Measurements from ENCODE around the gene RBKS. TPM values are rescaled to one million over a fixed set of nuclear protein-coding genes. Genes with fewer than 3 reads are reported as not detected.
A peak's percentile ranks its signal among the peaks of the same experiment; 100 is the strongest.

The RBKS gene
- total and polyA plus RNA-seq, 2 of the 13 experiments (the other 11 are each of a cell fraction or from before 2014, with no cell fraction given): 7.7 to 8.3 TPM

- TF ChIP-seq ARID3A (IDR thresholded peaks at IDR 0.05; ENCODE audit: low read depth, low read length) (no peak), ZNF24 (IDR thresholded peaks at IDR 0.05) (no peak), ISL2 (CRISPR knock-in tag; IDR thresholded peaks at IDR 0.05) (no peak), U2AF1 (optimal IDR thresholded peaks at IDR 0.05; ENCODE audit: low read depth, low read length) (no peak), BCL3 (CRISPR knock-in tag; IDR thresholded peaks at IDR 0.05) (no peak; the same call in 1 of the 2 replicates), EED (CRISPR knock-in tag; IDR thresholded peaks at IDR 0.05) (no peak), NR2F2 (IDR thresholded peaks at IDR 0.05; ENCODE audit: borderline replicate concordance, low read depth) (no peak), PAWR (CRISPR knock-in tag; IDR thresholded peaks at IDR 0.05; ENCODE audit: borderline replicate concordance) (no peak), ELF1 (CRISPR knock-in tag; IDR thresholded peaks at IDR 0.05) (peak; percentile 45; the same call in 1 of the 2 replicates), ZNF296 (CRISPR knock-in tag; conservative IDR thresholded peaks at IDR 0.05) (no peak), TBX3 (IDR thresholded peaks at IDR 0.05; ENCODE audit: borderline replicate concordance) (no peak), KLF9 (CRISPR knock-in tag; IDR thresholded peaks at IDR 0.05; ENCODE audit: low read depth) (no peak), SPEN (CRISPR knock-in tag; IDR thresholded peaks at IDR 0.05; ENCODE audit: low read depth) (no peak), MYPOP (CRISPR knock-in tag; IDR thresholded peaks at IDR 0.05) (no peak), ZNF17 (CRISPR knock-in tag; IDR thresholded peaks at IDR 0.05) (no peak), NPAS2 (CRISPR knock-in tag; IDR thresholded peaks at IDR 0.05; ENCODE audit: borderline replicate concordance) (no peak), ZIK1 (CRISPR knock-in tag; IDR thresholded peaks at IDR 0.05; ENCODE audit: borderline replicate concordance, low read depth) (no peak), RNF2 (conservative IDR thresholded peaks at IDR 0.05; ENCODE audit: low read depth) (no peak), ZNF564 (CRISPR knock-in tag; IDR thresholded peaks at IDR 0.05) (no peak; the same call in 1 of the 2 replicates)
- TF ChIP-seq, protein P1, sequence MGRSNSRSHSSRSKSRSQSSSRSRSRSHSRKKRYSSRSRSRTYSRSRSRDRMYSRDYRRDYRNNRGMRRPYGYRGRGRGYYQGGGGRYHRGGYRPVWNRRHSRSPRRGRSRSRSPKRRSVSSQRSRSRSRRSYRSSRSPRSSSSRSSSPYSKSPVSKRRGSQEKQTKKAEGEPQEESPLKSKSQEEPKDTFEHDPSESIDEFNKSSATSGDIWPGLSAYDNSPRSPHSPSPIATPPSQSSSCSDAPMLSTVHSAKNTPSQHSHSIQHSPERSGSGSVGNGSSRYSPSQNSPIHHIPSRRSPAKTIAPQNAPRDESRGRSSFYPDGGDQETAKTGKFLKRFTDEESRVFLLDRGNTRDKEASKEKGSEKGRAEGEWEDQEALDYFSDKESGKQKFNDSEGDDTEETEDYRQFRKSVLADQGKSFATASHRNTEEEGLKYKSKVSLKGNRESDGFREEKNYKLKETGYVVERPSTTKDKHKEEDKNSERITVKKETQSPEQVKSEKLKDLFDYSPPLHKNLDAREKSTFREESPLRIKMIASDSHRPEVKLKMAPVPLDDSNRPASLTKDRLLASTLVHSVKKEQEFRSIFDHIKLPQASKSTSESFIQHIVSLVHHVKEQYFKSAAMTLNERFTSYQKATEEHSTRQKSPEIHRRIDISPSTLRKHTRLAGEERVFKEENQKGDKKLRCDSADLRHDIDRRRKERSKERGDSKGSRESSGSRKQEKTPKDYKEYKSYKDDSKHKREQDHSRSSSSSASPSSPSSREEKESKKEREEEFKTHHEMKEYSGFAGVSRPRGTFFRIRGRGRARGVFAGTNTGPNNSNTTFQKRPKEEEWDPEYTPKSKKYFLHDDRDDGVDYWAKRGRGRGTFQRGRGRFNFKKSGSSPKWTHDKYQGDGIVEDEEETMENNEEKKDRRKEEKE (IDR thresholded peaks at IDR 0.05): no peak
- TF ChIP-seq, protein P2, sequence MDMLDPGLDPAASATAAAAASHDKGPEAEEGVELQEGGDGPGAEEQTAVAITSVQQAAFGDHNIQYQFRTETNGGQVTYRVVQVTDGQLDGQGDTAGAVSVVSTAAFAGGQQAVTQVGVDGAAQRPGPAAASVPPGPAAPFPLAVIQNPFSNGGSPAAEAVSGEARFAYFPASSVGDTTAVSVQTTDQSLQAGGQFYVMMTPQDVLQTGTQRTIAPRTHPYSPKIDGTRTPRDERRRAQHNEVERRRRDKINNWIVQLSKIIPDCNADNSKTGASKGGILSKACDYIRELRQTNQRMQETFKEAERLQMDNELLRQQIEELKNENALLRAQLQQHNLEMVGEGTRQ (IDR thresholded peaks at IDR 0.05; ENCODE audit: low read depth, low read length): no peak
- TF ChIP-seq, protein P2 (CRISPR knock-in tag; IDR thresholded peaks at IDR 0.05; ENCODE audit: borderline replicate concordance): no peak
Measured at GRCh38 chr2:27890924-27891672, 911 bp upstream of the RBKS start (continued).

All from HepG2 (cell line).